Ectodermal cell (in vitro differentiated cells): ENCODE measurements around the gene ZNF74.
A peak's percentile ranks its signal among the peaks of the same experiment; 100 is the strongest.

Experiments
- H3K27ac ChIP-seq: 2 replicates; pipeline ENCODE4 v1.7.0; 2013; ENCODE audit warnings: mild to moderate bottlenecking, low read depth, low read length; ENCODE audit not compliant: insufficient read depth, poor library complexity, severe bottlenecking
- H3K27me3 ChIP-seq: 2 replicates; pipeline ENCODE4 v1.7.0; 2013; ENCODE audit warnings: mild to moderate bottlenecking, low read length; ENCODE audit not compliant: insufficient read depth, control insufficient read depth, poor library complexity, severe bottlenecking
- H3K36me3 ChIP-seq: one replicate; pipeline ENCODE4 v1.7.0; 2013; ENCODE audit warnings: low read length; ENCODE audit not compliant: control insufficient read depth, insufficient read depth
- H3K4me1 ChIP-seq: one replicate; pipeline ENCODE4 v1.7.0; 2013; ENCODE audit warnings: low read length; ENCODE audit not compliant: control insufficient read depth, insufficient read depth
- H3K4me3 ChIP-seq: 2 replicates; pipeline ENCODE4 v1.7.0; 2013; ENCODE audit warnings: low read depth, low read length, control low read depth; ENCODE audit not compliant: insufficient read depth
- H3K9me3 ChIP-seq: 2 replicates; pipeline ENCODE4 v1.7.0; 2013; ENCODE audit warnings: mild to moderate bottlenecking, low read length, moderate library complexity; ENCODE audit not compliant: control insufficient read depth
- WGBS, 2 experiments: methylation state at CpG; one replicate each; pipeline ENCODE4 v1.1.7; 2013; ENCODE audit warnings: missing lambda C conversion rate in 2 of 2; 5-methylcytosine and 5-hydroxymethylcytosine counted together

Gene ZNF74

GRCh38 chr22:20456722-20457076, 62.7 kb downstream of the ZNF74 start:
- peak overlapping the region; percentile 33 for H3K27ac ChIP-seq
- no peaks in the 10 kb centered on the region for H3K9me3 ChIP-seq
- WGBS, 2 experiments, result 95 to 97% methylated on average over 3 of the region's 3 CpGs

GRCh38 chr22:20457506-20458240, 63.7 kb downstream of the ZNF74 start:
- H3K36me3 ChIP-seq, result no peaks in the 10 kb centered on the region

More at GRCh38 chr22:20456722-20457076, 62.7 kb downstream of the ZNF74 start:
- H3K4me3 ChIP-seq, result no peak overlapping the region
- no peaks in the 10 kb centered on the region for H3K27me3 ChIP-seq
- no peaks in the 10 kb centered on the region for H3K36me3 ChIP-seq
- peaks cover 11% of the 10 kb centered on the region for H3K4me1 ChIP-seq

More at GRCh38 chr22:20457506-20458240, 63.7 kb downstream of the ZNF74 start:
- H3K27ac ChIP-seq, result no peak overlapping the region
- no peaks in the 10 kb centered on the region for H3K27me3 ChIP-seq
- no peaks in the 10 kb centered on the region for H3K9me3 ChIP-seq
- peaks cover 11% of the 10 kb centered on the region for H3K4me1 ChIP-seq
- 95% methylated on average over 15 of the region's 15 CpGs for WGBS, 2 experiments
- H3K4me3 ChIP-seq, result no peak overlapping the region
